ENCODE results near the gene ANK2. TPM values are rescaled to one million over a fixed set of nuclear protein-coding genes. Genes with fewer than 3 reads are reported as not detected.

The ANK2 gene
- total RNA-seq, 1 donor from 2014 or later: 14.0 TPM

GRCh38 chr4:113344100-113344499 lies 294.6 kb downstream of the ANK2 start:
- intact Hi-C loops (cut with DNase I): no loop called here
- TF ChIP-seq, protein P1, sequence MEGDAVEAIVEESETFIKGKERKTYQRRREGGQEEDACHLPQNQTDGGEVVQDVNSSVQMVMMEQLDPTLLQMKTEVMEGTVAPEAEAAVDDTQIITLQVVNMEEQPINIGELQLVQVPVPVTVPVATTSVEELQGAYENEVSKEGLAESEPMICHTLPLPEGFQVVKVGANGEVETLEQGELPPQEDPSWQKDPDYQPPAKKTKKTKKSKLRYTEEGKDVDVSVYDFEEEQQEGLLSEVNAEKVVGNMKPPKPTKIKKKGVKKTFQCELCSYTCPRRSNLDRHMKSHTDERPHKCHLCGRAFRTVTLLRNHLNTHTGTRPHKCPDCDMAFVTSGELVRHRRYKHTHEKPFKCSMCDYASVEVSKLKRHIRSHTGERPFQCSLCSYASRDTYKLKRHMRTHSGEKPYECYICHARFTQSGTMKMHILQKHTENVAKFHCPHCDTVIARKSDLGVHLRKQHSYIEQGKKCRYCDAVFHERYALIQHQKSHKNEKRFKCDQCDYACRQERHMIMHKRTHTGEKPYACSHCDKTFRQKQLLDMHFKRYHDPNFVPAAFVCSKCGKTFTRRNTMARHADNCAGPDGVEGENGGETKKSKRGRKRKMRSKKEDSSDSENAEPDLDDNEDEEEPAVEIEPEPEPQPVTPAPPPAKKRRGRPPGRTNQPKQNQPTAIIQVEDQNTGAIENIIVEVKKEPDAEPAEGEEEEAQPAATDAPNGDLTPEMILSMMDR (IDR thresholded peaks at IDR 0.05): no peak
- ATAC-seq: no peak

GRCh38 chr4:113347245-113347644 lies 297.8 kb downstream of the ANK2 start:
- DNase-seq: no peak
- no peak for ATAC-seq
- no peaks in the 10 kb centered on the region for H3K9me3 ChIP-seq
- H3K4me1 ChIP-seq: no peaks in the 10 kb centered on the region
- H3K4me3 ChIP-seq: no peak overlapping the region
- intact Hi-C loops (cut with DNase I): no loop called here
- no peak overlapping the region for H3K27ac ChIP-seq
- TF ChIP-seq, protein P1 (IDR thresholded peaks at IDR 0.05): no peak
- H3K36me3 ChIP-seq: no peaks in the 10 kb centered on the region
- H3K27me3 ChIP-seq (ENCODE audit: low read depth): no peaks in the 10 kb centered on the region

More at GRCh38 chr4:113344100-113344499, 294.6 kb downstream of the ANK2 start:
- H3K4me3 ChIP-seq: no peak overlapping the region
- no peak for DNase-seq
- no peaks in the 10 kb centered on the region for H3K9me3 ChIP-seq
- no peak overlapping the region for H3K27ac ChIP-seq
- H3K36me3 ChIP-seq: no peaks in the 10 kb centered on the region
- H3K27me3 ChIP-seq (ENCODE audit: low read depth): no peaks in the 10 kb centered on the region
- H3K4me1 ChIP-seq: no peaks in the 10 kb centered on the region

DNA sequence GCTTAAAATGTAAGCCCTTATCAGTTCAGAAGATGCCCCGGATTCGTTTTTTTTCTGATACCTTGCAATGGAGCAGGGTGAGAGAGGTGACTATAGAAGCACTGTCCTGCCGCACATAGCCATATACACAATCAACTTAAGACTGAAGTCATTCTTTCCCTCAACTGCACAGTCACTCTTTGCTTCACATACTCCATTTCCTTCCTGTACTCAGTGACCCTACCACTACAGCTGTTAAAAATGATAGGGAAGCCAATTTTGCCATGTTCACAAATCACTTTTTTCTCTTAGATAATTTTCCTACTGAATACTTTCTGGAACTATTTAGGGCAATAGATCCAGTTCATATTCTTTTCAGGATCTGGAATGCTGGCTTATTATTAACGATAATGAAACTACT lies 300.0 kb downstream of the ANK2 start:
- Histone ChIP-seq H3K36me3 (no peaks in the 10 kb centered on the region), H3K4me3 (no peak overlapping the region), H3K27me3 (ENCODE audit: low read depth) (no peaks in the 10 kb centered on the region), H3K4me1 (no peaks in the 10 kb centered on the region), H3K27ac (no peak overlapping the region), H3K9me3 (no peaks in the 10 kb centered on the region)
- intact Hi-C loops (cut with DNase I): no loop called here
- no peak for DNase-seq
- TF ChIP-seq, protein P1 (IDR thresholded peaks at IDR 0.05): no peak
- ATAC-seq: no peak

GRCh38 chr4:113350576-113350975 lies 301.1 kb downstream of the ANK2 start:
- Histone ChIP-seq H3K27ac (no peak overlapping the region), H3K4me3 (no peak overlapping the region), H3K36me3 (no peaks in the 10 kb centered on the region), H3K27me3 (ENCODE audit: low read depth) (no peaks in the 10 kb centered on the region), H3K4me1 (no peaks in the 10 kb centered on the region), H3K9me3 (no peaks in the 10 kb centered on the region)
- intact Hi-C loops (cut with DNase I): no loop called here
- no peak for DNase-seq
- TF ChIP-seq, protein P1 (IDR thresholded peaks at IDR 0.05): no peak
- ATAC-seq: no peak

DNA sequence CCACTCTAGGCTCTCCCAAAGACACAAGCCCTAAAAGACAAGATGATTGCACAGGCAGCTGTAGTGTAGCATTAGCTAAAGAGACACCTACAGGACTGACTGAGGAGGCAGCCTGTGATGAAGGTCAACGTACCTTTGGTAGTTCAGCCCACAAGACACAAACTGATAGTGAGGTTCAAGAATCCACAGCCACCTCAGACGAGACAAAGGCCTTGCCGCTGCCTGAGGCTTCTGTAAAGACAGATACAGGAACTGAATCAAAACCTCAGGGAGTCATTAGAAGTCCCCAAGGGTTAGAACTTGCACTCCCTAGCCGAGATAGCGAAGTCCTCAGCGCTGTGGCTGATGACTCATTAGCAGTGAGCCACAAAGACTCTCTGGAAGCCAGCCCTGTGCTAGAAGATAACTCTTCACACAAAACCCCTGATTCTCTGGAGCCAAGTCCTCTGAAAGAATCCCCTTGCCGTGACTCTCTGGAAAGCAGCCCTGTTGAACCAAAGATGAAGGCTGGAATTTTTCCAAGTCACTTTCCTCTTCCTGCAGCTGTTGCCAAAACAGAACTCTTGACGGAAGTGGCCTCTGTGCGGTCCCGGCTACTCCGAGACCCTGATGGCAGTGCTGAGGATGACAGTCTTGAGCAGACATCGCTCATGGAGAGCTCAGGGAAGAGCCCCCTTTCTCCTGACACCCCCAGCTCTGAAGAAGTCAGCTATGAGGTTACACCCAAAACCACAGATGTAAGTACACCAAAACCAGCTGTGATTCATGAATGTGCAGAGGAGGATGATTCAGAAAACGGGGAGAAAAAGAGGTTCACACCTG lies 306.3 kb downstream of the ANK2 start:
- no peak overlapping the region for H3K27ac ChIP-seq
- peak; percentile 53 to 67 for ATAC-seq
- TF ChIP-seq, protein P1 (IDR thresholded peaks at IDR 0.05): no peak
- no peaks in the 10 kb centered on the region for H3K27me3 ChIP-seq (ENCODE audit: low read depth)
- H3K4me3 ChIP-seq: no peak overlapping the region
- no peak for DNase-seq
- no peaks in the 10 kb centered on the region for H3K36me3 ChIP-seq
- H3K9me3 ChIP-seq: no peaks in the 10 kb centered on the region
- intact Hi-C loops (cut with DNase I): no loop called here
- H3K4me1 ChIP-seq: no peaks in the 10 kb centered on the region
